ENCODE data around the gene CD247. TPM values are rescaled to one million over a fixed set of nuclear protein-coding genes. Genes with fewer than 3 reads are reported as not detected.

Gene CD247
- total RNA-seq, 1 experiment from 2014 or later: 1.1 TPM

- no peaks in the 10 kb centered on the region for H3K36me3 ChIP-seq
- no peak for DNase-seq
- no peak overlapping the region for H3K4me3 ChIP-seq
- H3K27ac ChIP-seq: no peak overlapping the region
- H3K9me3 ChIP-seq (replicated peaks): no peaks in the 10 kb centered on the region
- no peaks in the 10 kb centered on the region for H3K4me1 ChIP-seq
- no peaks in the 10 kb centered on the region for H3K27me3 ChIP-seq
These were observed 30.0 kb upstream of the CD247 start for GRCh38 chr1:167548059-167548932.

GRCh38 chr1:167546935-167547334 lies 28.6 kb upstream of the CD247 start:
- no peak overlapping the region for H3K4me3 ChIP-seq
- H3K9me3 ChIP-seq (replicated peaks): no peaks in the 10 kb centered on the region
- no peaks in the 10 kb centered on the region for H3K36me3 ChIP-seq
- no peaks in the 10 kb centered on the region for H3K27me3 ChIP-seq
- DNase-seq: no peak
- H3K27ac ChIP-seq: no peak overlapping the region
- no peaks in the 10 kb centered on the region for H3K4me1 ChIP-seq

- Histone ChIP-seq H3K27me3 (no peaks in the 10 kb centered on the region; the same call in 1 of the 2 replicates), H3K27ac (no peak overlapping the region), H3K4me3 (no peak overlapping the region), H3K4me1 (no peaks in the 10 kb centered on the region), H3K9me3 (replicated peaks) (no peaks in the 10 kb centered on the region), H3K36me3 (no peaks in the 10 kb centered on the region)
- no peak for DNase-seq
These were observed 27.0 kb upstream of the CD247 start for GRCh38 chr1:167545349-167545748.

- no peak overlapping the region for H3K4me3 ChIP-seq
- H3K36me3 ChIP-seq: no peaks in the 10 kb centered on the region
- DNase-seq: no peak
- no peaks in the 10 kb centered on the region for H3K9me3 ChIP-seq (replicated peaks)
- no peak overlapping the region for H3K27ac ChIP-seq
- H3K4me1 ChIP-seq: no peaks in the 10 kb centered on the region
- no peaks in the 10 kb centered on the region; the same call in 1 of the 2 replicates for H3K27me3 ChIP-seq
These were observed 26.2 kb upstream of the CD247 start for GRCh38 chr1:167544447-167545093.

GRCh38 chr1:167543199-167543990 lies 25.1 kb upstream of the CD247 start:
- DNase-seq: no peak
- Histone ChIP-seq H3K36me3 (no peaks in the 10 kb centered on the region), H3K4me1 (no peaks in the 10 kb centered on the region), H3K4me3 (no peak overlapping the region), H3K27ac (no peak overlapping the region), H3K27me3 (no peaks in the 10 kb centered on the region; the same call in 1 of the 2 replicates), H3K9me3 (replicated peaks) (no peaks in the 10 kb centered on the region)

GRCh38 chr1:167542109-167543032 lies 24.0 kb upstream of the CD247 start:
- no peaks in the 10 kb centered on the region for H3K36me3 ChIP-seq
- no peak overlapping the region for H3K4me3 ChIP-seq
- H3K9me3 ChIP-seq (replicated peaks): no peaks in the 10 kb centered on the region
- DNase-seq: no peak
- no peaks in the 10 kb centered on the region for H3K4me1 ChIP-seq
- no peak overlapping the region for H3K27ac ChIP-seq
- no peaks in the 10 kb centered on the region; the same call in 1 of the 2 replicates for H3K27me3 ChIP-seq

GRCh38 chr1:167541610-167542009 lies 23.3 kb upstream of the CD247 start:
- H3K27ac ChIP-seq: no peak overlapping the region
- H3K4me1 ChIP-seq: no peaks in the 10 kb centered on the region
- no peaks in the 10 kb centered on the region for H3K36me3 ChIP-seq
- no peak for DNase-seq
- no peaks in the 10 kb centered on the region for H3K9me3 ChIP-seq (replicated peaks)
- H3K4me3 ChIP-seq: no peak overlapping the region
- no peaks in the 10 kb centered on the region; the same call in 1 of the 2 replicates for H3K27me3 ChIP-seq

GRCh38 chr1:167541003-167541402 lies 22.7 kb upstream of the CD247 start:
- Histone ChIP-seq H3K9me3 (replicated peaks) (no peaks in the 10 kb centered on the region), H3K27me3 (no peaks in the 10 kb centered on the region; the same call in 1 of the 2 replicates), H3K36me3 (no peaks in the 10 kb centered on the region), H3K4me3 (no peak overlapping the region), H3K27ac (no peak overlapping the region), H3K4me1 (no peaks in the 10 kb centered on the region)
- DNase-seq: no peak

GRCh38 chr1:167538657-167539056 lies 20.3 kb upstream of the CD247 start:
- Histone ChIP-seq H3K27me3 (no peaks in the 10 kb centered on the region; the same call in 1 of the 2 replicates), H3K9me3 (replicated peaks) (no peaks in the 10 kb centered on the region), H3K4me3 (no peak overlapping the region), H3K27ac (no peak overlapping the region), H3K36me3 (no peaks in the 10 kb centered on the region), H3K4me1 (peaks cover under 1% of the 10 kb centered on the region)
- peak in 1 of 2 experiments; percentile 34 for DNase-seq

GRCh38 chr1:167533851-167534300 lies 15.5 kb upstream of the CD247 start:
- H3K9me3 ChIP-seq (replicated peaks): no peaks in the 10 kb centered on the region
- H3K27ac ChIP-seq: no peak overlapping the region
- H3K4me3 ChIP-seq: no peak overlapping the region
- H3K27me3 ChIP-seq: no peaks in the 10 kb centered on the region
- H3K36me3 ChIP-seq: no peaks in the 10 kb centered on the region
- DNase-seq: peak; percentile 57 to 86
- H3K4me1 ChIP-seq: peaks cover 27% of the 10 kb centered on the region

- Histone ChIP-seq H3K4me1 (peaks cover 27% of the 10 kb centered on the region), H3K9me3 (replicated peaks) (no peaks in the 10 kb centered on the region), H3K36me3 (no peaks in the 10 kb centered on the region), H3K27ac (no peak overlapping the region), H3K4me3 (no peak overlapping the region), H3K27me3 (no peaks in the 10 kb centered on the region)
- DNase-seq: peak in 1 of 2 experiments; percentile 30
These were observed 14.9 kb upstream of the CD247 start for GRCh38 chr1:167532964-167533824.

- Histone ChIP-seq H3K4me1 (peaks cover 27% of the 10 kb centered on the region), H3K9me3 (replicated peaks) (no peaks in the 10 kb centered on the region), H3K4me3 (no peak overlapping the region), H3K27me3 (no peaks in the 10 kb centered on the region), H3K36me3 (no peaks in the 10 kb centered on the region), H3K27ac (no peak overlapping the region)
- no peak for DNase-seq
These were observed 14.0 kb upstream of the CD247 start for GRCh38 chr1:167532375-167532774.

- Histone ChIP-seq H3K27ac (no peak overlapping the region; the same call in 1 of the 2 replicates), H3K4me1 (peaks cover 37% of the 10 kb centered on the region), H3K4me3 (no peak overlapping the region; the same call in 1 of the 2 replicates), H3K27me3 (no peaks in the 10 kb centered on the region), H3K9me3 (replicated peaks) (no peaks in the 10 kb centered on the region), H3K36me3 (no peaks in the 10 kb centered on the region)
- DNase-seq: peak; percentile 88 to 93
These were observed 11.6 kb upstream of the CD247 start for GRCh38 chr1:167529829-167530474.
